Fibroblast of lung (primary cell): ENCODE results near the gene MSI2. TPM values are rescaled to one million over a fixed set of nuclear protein-coding genes. Genes with fewer than 3 reads are reported as not detected.

ENCODE experiments used
- DNase-seq, 2 donors: peaks; one replicate each; pipeline versions ENCODE4 v3.0.0 to v3.0.0-alpha.2; 2010; ENCODE audit warnings: low read depth in 2 of 2
- H2AFZ ChIP-seq: 2 replicates; pipeline ENCODE4 v1.5.1; 2012; ENCODE audit warnings: low read length, control low read depth, inconsistent platforms
- H3K27ac ChIP-seq: 2 replicates; pipeline ENCODE4 v1.5.1; 2011; ENCODE audit warnings: low read length, control low read depth; ENCODE audit not compliant: insufficient read depth
- H3K27me3 ChIP-seq: 2 replicates; pipeline ENCODE4 v1.5.1; 2011; ENCODE audit warnings: mild to moderate bottlenecking, low read length; ENCODE audit not compliant: control insufficient read depth, insufficient read depth
- H3K36me3 ChIP-seq: 2 replicates; pipeline ENCODE4 v1.5.1; 2011; ENCODE audit warnings: low read length; ENCODE audit not compliant: control insufficient read depth, insufficient read depth
- H3K4me1 ChIP-seq: 2 replicates; pipeline ENCODE4 v1.5.1; 2011; ENCODE audit warnings: low read length; ENCODE audit not compliant: control insufficient read depth, insufficient read depth; ENCODE audit errors: extremely low read depth
- H3K4me2 ChIP-seq: 2 replicates; pipeline ENCODE4 v1.5.1; 2011; ENCODE audit warnings: low read length, control low read depth; ENCODE audit not compliant: insufficient read depth; ENCODE audit errors: extremely low read depth
- H3K4me3 ChIP-seq, 4 experiments: fragments of 200-600 bp in 1 of 4; sonication (generic) in 1 of 4; replicated peaks in 1 of 4; 2 replicates each; pipeline ENCODE4 v1.5.1; 2011 to 2016; ENCODE audit warnings: low read length in 4 of 4, low read depth in 3 of 4, mild to moderate bottlenecking in 3 of 4, control low read depth in 2 of 4, inconsistent platforms in 1 of 4, mixed read lengths in 1 of 4; ENCODE audit not compliant: insufficient read depth in 1 of 4; ENCODE audit errors: control extremely low read depth in 1 of 4
- H3K79me2 ChIP-seq: 2 replicates; pipeline ENCODE4 v1.5.1; 2012; ENCODE audit warnings: mild to moderate bottlenecking, low read length, inconsistent platforms; ENCODE audit not compliant: control insufficient read depth, insufficient read depth
- H3K9ac ChIP-seq: 2 replicates; pipeline ENCODE4 v1.5.1; 2011; ENCODE audit warnings: mild to moderate bottlenecking, low read length, control low read depth; ENCODE audit not compliant: insufficient read depth
- H3K9me3 ChIP-seq: 2 replicates; pipeline ENCODE4 v1.5.1; 2012; ENCODE audit warnings: low read depth, low read length; ENCODE audit not compliant: control insufficient read depth, insufficient read depth
- H4K20me1 ChIP-seq: 2 replicates; pipeline ENCODE4 v1.5.1; 2011; ENCODE audit warnings: low read length; ENCODE audit not compliant: control insufficient read depth, insufficient read depth; ENCODE audit errors: extremely low read depth
- CTCF ChIP-seq, 2 donors: IDR thresholded peaks in 1 of 2; conservative IDR thresholded peaks in 1 of 2; 1 replicate in 1 of 2; 2 replicates in 1 of 2; pipeline ENCODE4 v1.5.1; 2011 to 2012; ENCODE audit warnings: low read length in 2 of 2, control low read depth in 1 of 2, inconsistent platforms in 1 of 2, low read depth in 1 of 2, mild to moderate bottlenecking in 1 of 2
- EZH2 ChIP-seq: IDR thresholded peaks from 2 replicates; pipeline ENCODE4 v1.5.1; 2012; ENCODE audit warnings: low read length, control low read depth, mild to moderate bottlenecking; ENCODE audit errors: missing control alignments
- polyA plus RNA-seq, 2 donors: library from polyadenylated mRNA; depleted of rRNA in 1 of 2; stranded (reverse) in 1 of 2; unstranded in 1 of 2; fragments of >200 nt; gene quantifications; 2 replicates each; pipeline ENCODE4 v1.2.1, GENCODE V29; 2011 to 2012; ENCODE audit warnings: missing spikeins in 1 of 2
- total RNA-seq: library from RNA; depleted of rRNA; stranded (reverse); fragments of >200 nt; gene quantifications from 2 replicates; pipeline ENCODE4 v1.2.1, GENCODE V29; 2014

The MSI2 gene
- total and polyA plus RNA-seq, 2 donors (not counting 1 experiment from before 2014, with no cell fraction given): 6.8 to 14.2 TPM

- Histone ChIP-seq H4K20me1 (no peaks in the 10 kb centered on the region), H2AFZ (no peak overlapping the region), H3K9ac (no peak overlapping the region), H3K36me3 (no peaks in the 10 kb centered on the region), H3K9me3 (no peaks in the 10 kb centered on the region), H3K27me3 (no peaks in the 10 kb centered on the region), H3K4me1 (no peaks in the 10 kb centered on the region), H3K79me2 (no peaks in the 10 kb centered on the region), H3K4me2 (no peak overlapping the region), H3K4me3 (no peak overlapping the region), H3K27ac (no peak overlapping the region)
- no peak for DNase-seq
- TF ChIP-seq EZH2: no peak
Measured at GRCh38 chr17:57641761-57642160, 385.4 kb downstream of the MSI2 start.

GRCh38 chr17:57643062-57643461 lies 386.7 kb downstream of the MSI2 start:
- Histone ChIP-seq H3K36me3 (no peaks in the 10 kb centered on the region), H4K20me1 (no peaks in the 10 kb centered on the region), H3K4me2 (no peak overlapping the region), H3K27me3 (no peaks in the 10 kb centered on the region), H2AFZ (no peak overlapping the region), H3K27ac (no peak overlapping the region), H3K4me1 (no peaks in the 10 kb centered on the region), H3K4me3 (no peak overlapping the region), H3K9ac (no peak overlapping the region), H3K9me3 (no peaks in the 10 kb centered on the region), H3K79me2 (no peaks in the 10 kb centered on the region)
- DNase-seq: no peak
- no peak for TF ChIP-seq EZH2
- TF ChIP-seq CTCF (conservative IDR thresholded peaks at IDR 0.05 in 1 of 2, IDR thresholded peaks at IDR 0.05 in 1 of 2; ENCODE audit: low read depth in 1 of 2, low read length in 2 of 2): no peak

GRCh38 chr17:57644326-57644725 lies 388.0 kb downstream of the MSI2 start:
- Histone ChIP-seq H3K4me3 (no peak overlapping the region), H3K79me2 (no peaks in the 10 kb centered on the region), H3K4me2 (no peak overlapping the region), H4K20me1 (no peaks in the 10 kb centered on the region), H3K36me3 (no peaks in the 10 kb centered on the region), H3K4me1 (no peaks in the 10 kb centered on the region), H3K27ac (no peak overlapping the region), H3K27me3 (no peaks in the 10 kb centered on the region), H3K9me3 (no peaks in the 10 kb centered on the region), H2AFZ (no peak overlapping the region), H3K9ac (no peak overlapping the region)
- no peak for TF ChIP-seq CTCF (conservative IDR thresholded peaks at IDR 0.05 in 1 of 2, IDR thresholded peaks at IDR 0.05 in 1 of 2; ENCODE audit: low read depth in 1 of 2, low read length in 2 of 2)
- no peak for TF ChIP-seq EZH2
- no peak for DNase-seq
